GM12878 (cell line): ENCODE measurements around the gene TEX2. TPM values are rescaled to one million over a fixed set of nuclear protein-coding genes. Genes with fewer than 3 reads are reported as not detected.

Experiments
- ATAC-seq: fragments of 200-7000 bp; cut with Tn5 transposase; 3 replicates; pipeline ENCODE4 v1.9.1; 2020; ENCODE audit warnings: mild to moderate bottlenecking, moderate library complexity
- BruUV-seq: library from RNA; stranded (reverse); fragments of 400-500 nt; replicated peaks from 2 replicates; lab custom pipeline; 2021; lab: Mats Ljungman, UMichigan
- CTCF ChIA-PET: fragments of 300-600 bp; sonication (Branson Sonifier 250); formaldehyde crosslinking; extraction: SDS; loops from one replicate; lab custom pipeline; 2021; ENCODE audit warnings: inconsistent platforms; lab: Yijun Ruan, JAX
- POLR2A ChIA-PET: fragments of 350-600 bp; formaldehyde crosslinking; extraction: SDS; loops from one replicate; lab custom pipeline; 2021; ENCODE audit warnings: inconsistent platforms; lab: Charles Lee
- RAD21 ChIA-PET: fragments of 300-600 bp; sonication (Branson Sonifier 250); formaldehyde crosslinking; loops from one replicate; lab custom pipeline; 2023; ENCODE audit warnings: antibody characterized with exemption; ENCODE audit not compliant: unreplicated experiment; lab: Charles Lee
- SMC1A ChIA-PET: fragments of 300-600 bp; sonication (Branson Sonifier 250); formaldehyde crosslinking; loops from one replicate; lab custom pipeline; 2023; ENCODE audit not compliant: unreplicated experiment, uncharacterized antibody; lab: Charles Lee
- DNase-seq: peaks from one replicate; pipeline ENCODE4 v3.0.0-alpha.2; 2011; ENCODE audit warnings: low read depth, low spot score
- FAIRE-seq: peaks from 3 replicates; lab custom pipeline; 2011; peaks lifted over from hg19 to GRCh38; lab: Jason Lieb, UNC
- H2AFZ ChIP-seq: 2 replicates; pipeline ENCODE4 v1.6.0; 2011; ENCODE audit warnings: low read depth, low read length, control low read depth; ENCODE audit not compliant: control insufficient read depth
- H3K27ac ChIP-seq: 2 replicates; pipeline ENCODE4 v1.5.1; 2011; ENCODE audit warnings: control low read depth; ENCODE audit not compliant: control insufficient read depth, insufficient read depth
- H3K27me3 ChIP-seq, 2 experiments: replicated peaks in 1 of 2; 2 replicates each; pipeline versions ENCODE4 v1.6.0 to v1.6.1; 2011; ENCODE audit warnings: low read length in 1 of 2; ENCODE audit not compliant: control insufficient read depth in 2 of 2, insufficient read depth in 2 of 2
- H3K36me3 ChIP-seq, 2 experiments: 2 replicates each; pipeline ENCODE4 v1.5.1; 2011; ENCODE audit warnings: low read length in 1 of 2; ENCODE audit not compliant: control insufficient read depth in 2 of 2, insufficient read depth in 2 of 2
- H3K4me1 ChIP-seq: 2 replicates; pipeline ENCODE4 v1.6.1; 2011; ENCODE audit warnings: mild to moderate bottlenecking, low read length, moderate library complexity, mixed read lengths; ENCODE audit not compliant: control insufficient read depth, insufficient read depth
- H3K4me2 ChIP-seq: 2 replicates; pipeline ENCODE4 v1.6.0; 2011; ENCODE audit warnings: control low read depth; ENCODE audit not compliant: control insufficient read depth, insufficient read depth
- H3K4me3 ChIP-seq: fragments of 200-600 bp; sonication (generic); 2 replicates; pipeline ENCODE4 v1.5.1; 2016
- H3K79me2 ChIP-seq: 2 replicates; pipeline ENCODE4 v1.6.0; 2011; ENCODE audit warnings: low read length; ENCODE audit not compliant: control insufficient read depth, insufficient read depth
- H3K9ac ChIP-seq: 2 replicates; pipeline ENCODE4 v1.8.0; 2011; ENCODE audit warnings: low read length, control low read depth, mixed read lengths; ENCODE audit not compliant: control insufficient read depth, insufficient read depth
- H3K9me3 ChIP-seq: replicated peaks from 3 replicates; pipeline ENCODE4 v1.5.1; 2011; ENCODE audit warnings: mild to moderate bottlenecking, low read length; ENCODE audit not compliant: control insufficient read depth, insufficient read depth
- H4K20me1 ChIP-seq: 2 replicates; pipeline ENCODE4 v1.6.0; 2011; ENCODE audit not compliant: control insufficient read depth, insufficient read depth
- CHD1 ChIP-seq: IDR thresholded peaks from 2 replicates; pipeline ENCODE4 v1.6.1; 2012; ENCODE audit warnings: low read depth, low read length, improper control_type of control experiment
- E4F1 ChIP-seq: fragments of 450-650 bp; IDR thresholded peaks from 2 replicates; pipeline ENCODE4 v1.6.1; 2018; ENCODE audit warnings: borderline replicate concordance, mild to moderate bottlenecking; ENCODE audit not compliant: partially characterized antibody
- GABPA ChIP-seq: IDR thresholded peaks from 2 replicates; pipeline ENCODE4 v1.6.1; 2014; ENCODE audit warnings: antibody characterized with exemption, low read depth, mild to moderate bottlenecking, inconsistent platforms
- HDAC6 ChIP-seq: fragments of 200-600 bp; sonication (generic); IDR thresholded peaks from one replicate; pipeline ENCODE4 v1.8.0; 2017; ENCODE audit warnings: antibody characterized with exemption; ENCODE audit not compliant: unreplicated experiment
- NFYA ChIP-seq: IDR thresholded peaks from 2 replicates; pipeline ENCODE4 v1.6.1; 2011; ENCODE audit warnings: low read depth, mild to moderate bottlenecking, low read length, improper control_type of control experiment, borderline replicate concordance
- RAD51 ChIP-seq: fragments of 450-650 bp; IDR thresholded peaks from 2 replicates; pipeline ENCODE4 v1.6.1; 2016; ENCODE audit warnings: moderate library complexity, mild to moderate bottlenecking, inconsistent platforms
- RUNX3 ChIP-seq: IDR thresholded peaks from 2 replicates; pipeline ENCODE4 v1.6.1; 2012; ENCODE audit warnings: low read length, inconsistent platforms
- SKIL ChIP-seq: fragments of 450-650 bp; IDR thresholded peaks from 2 replicates; pipeline ENCODE4 v1.6.1; 2017; ENCODE audit warnings: mild to moderate bottlenecking, low read depth, inconsistent platforms; ENCODE audit not compliant: poor library complexity, severe bottlenecking
- SP1 ChIP-seq: IDR thresholded peaks from one replicate; pipeline ENCODE4 v1.6.1; 2011; ENCODE audit warnings: low read depth, low read length
- SRF ChIP-seq, 2 experiments: IDR thresholded peaks; 2 replicates each; pipeline ENCODE4 v1.6.1; 2011; ENCODE audit warnings: low read depth in 2 of 2, low read length in 2 of 2, mild to moderate bottlenecking in 1 of 2, moderate library complexity in 1 of 2
- USF1 ChIP-seq: IDR thresholded peaks from 2 replicates; pipeline ENCODE4 v1.6.1; 2011; ENCODE audit warnings: borderline replicate concordance, low read depth, mild to moderate bottlenecking, moderate library complexity, mixed read lengths, low read length; ENCODE audit not compliant: insufficient read depth; ENCODE audit errors: extremely low read length
- YY1 ChIP-seq: IDR thresholded peaks from 2 replicates; pipeline ENCODE4 v1.6.1; 2011; ENCODE audit warnings: low read depth, mild to moderate bottlenecking, low read length
- ZBTB11 ChIP-seq: fragments of 450-650 bp; formaldehyde crosslinking; IDR thresholded peaks from 2 replicates; pipeline ENCODE4 v1.5.0; 2022; ENCODE audit warnings: mild to moderate bottlenecking, missing genetic modification characterization
- WGBS: methylation state at CpG from one replicate; pipeline ENCODE4 v1.1.6; 2016; ENCODE audit warnings: low lambda C conversion rate; ENCODE audit not compliant: insufficient replicate concordance, insufficient coverage; ENCODE audit errors: missing lambda C conversion rate; 5-methylcytosine and 5-hydroxymethylcytosine counted together
- in situ Hi-C: fragments of 300-500 bp; cut with MboI; formaldehyde crosslinking; loops from 9 replicates; pipeline ENCODE4 v1.14.3; 2018; ENCODE audit warnings: mixed read lengths
- intact Hi-C: fragments of 100-400 bp; cut with micrococcal nuclease; formaldehyde crosslinking; loops from one replicate; pipeline ENCODE4 v1.14.2; 2022; ENCODE audit not compliant: unreplicated experiment
- polyA plus RNA-seq, 11 experiments: library from polyadenylated mRNA; depleted of rRNA in 4 of 11; unstranded in 6 of 11; stranded (reverse) in 5 of 11; fragments of >200 nt; fragmentation: Nextera tagmentation in 4 of 11; fragmentation: Illumina TruSeq in 1 of 11; extraction: Ambion mirVana in 4 of 11; extraction: Trizol in 1 of 11; gene quantifications; 1 replicate in 1 of 11; 2 replicates in 10 of 11; pipeline versions ENCODE4 v1.2.1 to v1.2.3, GENCODE V29; 2011 to 2016; ENCODE audit warnings: inconsistent platforms in 2 of 11, missing spikeins in 2 of 11, low read depth in 1 of 11
- total RNA-seq, 4 experiments: library from RNA; depleted of rRNA in 3 of 4; stranded (reverse); fragments of >200 nt in 3 of 4; fragmentation: Illumina TruSeq in 1 of 4; extraction: Trizol in 1 of 4; gene quantifications; 2 replicates each; pipeline versions ENCODE4 v1.2.1 to v1.2.3, GENCODE V29; 2013 to 2021

The TEX2 gene
- total and polyA plus RNA-seq, 10 of the 15 experiments (the other 5 are each of a cell fraction or from before 2014, with no cell fraction given): 3.8 to 19.9 (median 15.8) TPM

GRCh38 chr17:64221679-64222078 lies 41.4 kb downstream of the TEX2 start:
- no peak overlapping the region for H3K27ac ChIP-seq
- H3K4me2 ChIP-seq: no peak overlapping the region
- ChIA-PET SMC1A (no interaction called here), RAD21 (no interaction called here), CTCF (interaction anchor here (0.6 kb wide), 1 partner anchor 431 kb away, joined by 5 read pairs; no protein-coding TSS in a partner anchor), POLR2A (interaction anchor here (0.6 kb wide), 1 partner anchor 106 kb away, joined by 3 read pairs; no protein-coding TSS in a partner anchor)
- H4K20me1 ChIP-seq: no peaks in the 10 kb centered on the region
- in situ Hi-C loops (no loop called here), intact Hi-C loops (no loop called here)
- no peak overlapping the region for H3K4me3 ChIP-seq
- ATAC-seq (no peak), DNase-seq (no peak), FAIRE-seq (no peak)
- BruUV-seq: no TSS peak
- peaks cover 18% of the 10 kb centered on the region for H3K4me1 ChIP-seq
- no peak overlapping the region for H2AFZ ChIP-seq
- no peaks in the 10 kb centered on the region for H3K27me3 ChIP-seq
- no peaks in the 10 kb centered on the region for H3K9me3 ChIP-seq
- 100% methylated on average over 1 of the region's 1 CpG for WGBS
- H3K36me3 ChIP-seq: no peaks in the 10 kb centered on the region
- H3K79me2 ChIP-seq: no peaks in the 10 kb centered on the region; the same call in 1 of the 2 replicates
- no peak overlapping the region for H3K9ac ChIP-seq
- TF ChIP-seq YY1 (no peak), RUNX3 (no peak), SRF (IDR thresholded peaks at IDR 0.05; ENCODE audit: low read depth in 2 of 2, low read length in 2 of 2) (no peak), HDAC6 (no peak), RAD51 (no peak), NFYA (no peak), CHD1 (no peak), ZBTB11 (CRISPR knock-in tag) (no peak), E4F1 (no peak), SP1 (no peak), GABPA (no peak), SKIL (no peak), USF1 (no peak)
